Activated T-cell treated with anti-CD3 and anti-CD28 coated beads, Interleukin-2, amount 50 U/mL, for 1 hour (primary cell): ENCODE measurements around the gene ARHGAP31.
"Not testable (repeated sequence)": the region's sequence is repeated elsewhere in the genome, so short reads cannot be mapped to it uniquely, and the experiment has no call there.

ENCODE experiments used
- DNase-seq: peaks from one replicate; pipeline ENCODE4 v3.0.0-alpha.2; 2020

ARHGAP31 gene, protein sequence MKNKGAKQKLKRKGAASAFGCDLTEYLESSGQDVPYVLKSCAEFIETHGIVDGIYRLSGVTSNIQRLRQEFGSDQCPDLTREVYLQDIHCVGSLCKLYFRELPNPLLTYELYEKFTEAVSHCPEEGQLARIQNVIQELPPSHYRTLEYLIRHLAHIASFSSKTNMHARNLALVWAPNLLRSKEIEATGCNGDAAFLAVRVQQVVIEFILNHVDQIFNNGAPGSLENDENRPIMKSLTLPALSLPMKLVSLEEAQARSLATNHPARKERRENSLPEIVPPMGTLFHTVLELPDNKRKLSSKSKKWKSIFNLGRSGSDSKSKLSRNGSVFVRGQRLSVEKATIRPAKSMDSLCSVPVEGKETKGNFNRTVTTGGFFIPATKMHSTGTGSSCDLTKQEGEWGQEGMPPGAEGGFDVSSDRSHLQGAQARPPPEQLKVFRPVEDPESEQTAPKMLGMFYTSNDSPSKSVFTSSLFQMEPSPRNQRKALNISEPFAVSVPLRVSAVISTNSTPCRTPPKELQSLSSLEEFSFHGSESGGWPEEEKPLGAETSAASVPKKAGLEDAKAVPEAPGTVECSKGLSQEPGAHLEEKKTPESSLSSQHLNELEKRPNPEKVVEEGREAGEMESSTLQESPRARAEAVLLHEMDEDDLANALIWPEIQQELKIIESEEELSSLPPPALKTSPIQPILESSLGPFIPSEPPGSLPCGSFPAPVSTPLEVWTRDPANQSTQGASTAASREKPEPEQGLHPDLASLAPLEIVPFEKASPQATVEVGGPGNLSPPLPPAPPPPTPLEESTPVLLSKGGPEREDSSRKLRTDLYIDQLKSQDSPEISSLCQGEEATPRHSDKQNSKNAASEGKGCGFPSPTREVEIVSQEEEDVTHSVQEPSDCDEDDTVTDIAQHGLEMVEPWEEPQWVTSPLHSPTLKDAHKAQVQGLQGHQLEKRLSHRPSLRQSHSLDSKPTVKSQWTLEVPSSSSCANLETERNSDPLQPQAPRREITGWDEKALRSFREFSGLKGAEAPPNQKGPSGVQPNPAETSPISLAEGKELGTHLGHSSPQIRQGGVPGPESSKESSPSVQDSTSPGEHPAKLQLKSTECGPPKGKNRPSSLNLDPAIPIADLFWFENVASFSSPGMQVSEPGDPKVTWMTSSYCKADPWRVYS (N-terminal part only)

DNA sequence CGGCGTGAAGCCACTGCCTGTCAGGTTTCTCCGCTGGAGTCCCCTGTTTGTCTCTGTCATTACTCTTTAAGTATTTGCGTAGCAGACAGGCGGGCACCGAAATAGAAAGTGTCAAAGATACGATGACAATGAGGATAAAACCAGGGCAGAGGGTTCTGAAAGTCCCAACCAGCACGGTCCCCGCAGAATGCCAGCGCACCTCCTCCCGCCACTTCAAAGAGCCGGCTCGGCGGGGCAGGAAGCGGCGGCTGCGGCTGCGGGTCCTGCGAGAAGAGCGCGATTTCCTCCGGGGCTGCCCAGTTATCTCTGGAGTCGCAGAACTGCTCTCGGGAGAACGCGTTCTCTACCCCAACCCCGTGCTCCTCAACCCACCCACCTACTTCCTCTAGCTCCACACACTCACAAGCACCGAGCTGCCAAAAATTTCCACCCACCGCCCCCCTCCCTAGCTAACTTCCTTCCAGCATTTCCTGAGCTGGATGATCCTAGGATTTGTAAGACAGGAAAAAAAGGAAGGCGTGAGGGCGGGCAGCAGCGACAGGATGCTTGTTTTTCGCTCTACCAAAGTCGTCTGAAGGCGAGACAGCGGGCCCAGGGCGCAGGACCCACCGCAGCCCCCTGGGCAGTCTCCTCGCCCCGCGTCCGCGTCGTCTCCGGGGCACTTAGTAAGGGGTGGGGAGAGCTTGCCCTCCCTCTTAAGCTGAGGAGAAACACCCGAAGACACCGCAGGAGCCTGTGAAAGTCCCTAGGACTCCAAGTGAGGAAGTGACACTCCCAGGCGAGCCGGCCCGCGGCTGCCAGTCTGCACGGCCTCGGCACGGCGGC lies at the start of gene ARHGAP31:
Gene ARHGAP31, plus strand, starts transcription at position 513 of the 825 bp plus-strand sequence. CDS start 522 bp downstream, outside the sequence.
- peak; percentile 85 for DNase-seq

DNA sequence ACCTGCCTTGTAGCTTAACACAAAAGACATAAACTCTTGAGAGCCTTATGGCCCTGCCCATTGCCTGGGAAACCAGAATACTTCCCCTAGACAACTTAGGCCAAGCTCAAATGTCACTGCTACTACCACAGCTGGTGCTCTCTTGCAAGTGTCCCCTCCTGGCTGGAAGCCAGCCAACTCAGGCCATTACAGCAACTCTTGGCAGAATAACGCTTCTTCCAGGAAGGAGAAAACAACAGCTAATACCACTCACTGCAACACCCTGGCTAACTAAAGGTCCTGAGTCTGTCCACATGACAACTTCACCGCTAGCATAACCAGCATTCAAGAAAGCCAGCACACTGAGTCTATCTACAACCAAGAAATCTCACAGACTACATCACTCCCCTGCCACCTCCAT lies 48.4 kb upstream of the ARHGAP31 start:
- DNase-seq, result no peak

DNA sequence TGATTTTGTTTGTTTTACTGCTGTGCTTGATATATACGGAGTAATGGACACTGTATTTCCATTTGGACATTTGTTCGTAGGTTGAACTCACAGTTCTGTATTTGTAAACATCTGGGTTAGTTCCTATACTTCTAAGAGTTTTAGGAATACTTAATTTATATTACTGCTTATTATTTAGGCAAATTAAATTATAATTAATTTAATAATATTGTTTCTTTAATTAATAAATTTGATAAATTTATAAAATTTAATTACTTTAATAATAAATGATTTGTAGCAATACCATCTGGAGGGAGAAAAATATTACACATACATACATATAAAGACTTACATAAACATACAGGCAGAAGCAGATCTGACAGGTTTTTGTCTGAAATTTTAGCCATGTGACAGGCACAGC lies 39.0 kb upstream of the ARHGAP31 start:
- no peak for DNase-seq

DNA sequence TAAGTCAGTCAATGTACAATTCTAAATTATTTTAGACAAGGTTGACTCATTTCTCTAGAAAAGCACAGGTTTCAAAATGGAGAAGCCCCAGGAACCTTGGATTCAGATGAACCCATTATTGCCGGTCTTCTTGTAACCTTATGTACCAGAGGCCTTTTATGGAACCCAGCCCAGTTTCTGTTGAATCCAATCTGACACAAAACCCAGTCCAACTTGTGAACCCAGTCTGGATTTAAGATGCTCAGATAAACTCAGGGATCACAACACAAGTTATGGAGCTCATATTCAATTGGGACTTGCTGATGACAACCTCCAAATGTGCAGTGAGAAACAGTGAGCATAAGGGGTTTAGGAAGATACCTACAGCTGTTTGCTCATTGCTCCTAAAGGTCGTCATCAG lies 37.1 kb upstream of the ARHGAP31 start:
- no peak for DNase-seq

DNA sequence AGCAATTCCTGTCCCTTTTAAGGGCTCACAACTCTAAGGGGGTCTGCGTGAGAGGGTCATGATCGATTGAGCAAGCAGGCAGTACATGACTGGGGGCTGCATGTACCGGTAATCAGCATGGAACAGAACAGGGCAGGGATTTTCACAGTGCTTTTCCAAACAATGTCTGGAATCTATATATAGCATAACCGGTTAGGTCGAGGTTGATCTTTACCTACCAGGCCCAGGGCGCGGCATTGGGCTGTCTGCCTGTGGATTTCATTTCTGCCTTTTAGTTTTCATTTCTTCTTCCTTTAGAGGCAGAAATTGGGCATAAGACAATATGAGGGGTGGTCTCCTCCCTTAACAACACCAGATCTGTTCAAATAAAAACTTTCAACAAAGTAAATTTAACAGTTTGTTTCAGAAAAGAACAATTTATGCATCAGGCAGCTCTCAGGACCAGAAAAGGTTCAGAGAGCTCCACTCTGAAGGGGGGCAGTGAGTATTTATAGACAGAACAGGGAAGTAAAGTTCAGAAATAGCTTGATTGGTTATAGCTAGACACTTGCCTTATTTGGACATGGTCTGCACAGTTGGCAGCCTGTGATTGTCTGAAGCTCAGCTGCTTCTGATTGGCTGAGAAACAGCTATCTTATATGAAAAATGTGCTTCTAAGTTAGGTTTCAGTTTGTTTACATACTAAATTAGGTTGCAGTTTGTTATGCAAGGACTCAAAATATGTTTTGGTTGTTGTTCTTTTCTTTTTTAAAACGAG lies 36.4 kb upstream of the ARHGAP31 start:
- no peak for DNase-seq

DNA sequence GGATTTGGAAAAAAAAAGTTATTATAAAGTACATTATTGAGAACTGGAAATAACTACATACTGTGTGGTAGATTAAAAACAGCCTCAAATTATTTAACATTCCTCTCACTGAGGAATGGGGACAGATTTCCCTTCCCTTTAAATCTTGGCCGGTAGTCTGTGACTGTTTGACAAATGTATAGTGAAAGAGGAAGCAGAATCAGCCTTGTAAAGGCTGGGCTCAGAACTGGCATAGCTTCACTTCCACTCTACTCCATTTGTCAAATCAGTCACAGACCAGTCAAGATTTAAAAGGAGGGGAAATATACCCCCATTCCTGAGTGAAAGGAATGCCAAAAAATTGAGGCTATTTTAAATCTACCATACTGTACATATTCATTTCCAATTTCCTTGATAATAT lies 35.3 kb upstream of the ARHGAP31 start:
- no peak for DNase-seq

DNA sequence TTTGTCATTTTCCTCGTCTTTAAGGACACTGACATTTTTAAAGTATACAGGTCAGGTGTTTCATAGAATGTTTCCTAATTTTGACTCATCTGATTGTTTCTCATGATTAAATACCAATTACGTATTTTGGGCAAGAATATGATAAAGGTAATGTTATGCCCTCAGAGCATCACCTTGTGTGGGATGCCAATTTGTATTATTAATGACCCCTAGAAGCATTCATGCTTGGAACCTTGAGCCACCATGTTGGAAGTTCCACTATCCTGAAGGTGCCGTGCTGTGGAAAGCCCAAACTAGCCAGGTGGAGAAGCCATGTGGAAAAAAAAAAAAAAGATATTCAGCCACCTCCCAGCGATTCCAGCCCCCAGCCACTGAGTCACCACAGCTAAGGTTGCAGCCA lies 34.4 kb upstream of the ARHGAP31 start:
- no peak for DNase-seq

DNA sequence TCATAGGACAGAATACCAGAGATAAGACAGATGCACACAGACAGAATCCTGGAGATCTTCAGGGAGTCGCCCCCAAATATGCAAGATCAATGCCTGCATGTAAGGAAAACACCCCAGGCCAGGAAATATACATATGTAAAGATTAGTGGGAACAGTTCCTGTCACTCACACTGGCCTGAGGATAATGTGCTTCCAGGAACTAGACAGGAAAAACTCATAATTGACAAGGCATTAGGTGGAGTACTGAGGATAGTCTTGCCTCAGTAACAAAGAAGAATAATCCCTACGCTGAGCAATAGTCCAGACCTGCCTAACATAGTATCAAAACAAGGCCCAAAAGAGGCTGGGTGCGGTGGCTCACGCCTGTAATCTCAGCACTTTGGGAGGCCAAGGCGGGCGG lies 33.1 kb upstream of the ARHGAP31 start:
- DNase-seq, result no peak

DNA sequence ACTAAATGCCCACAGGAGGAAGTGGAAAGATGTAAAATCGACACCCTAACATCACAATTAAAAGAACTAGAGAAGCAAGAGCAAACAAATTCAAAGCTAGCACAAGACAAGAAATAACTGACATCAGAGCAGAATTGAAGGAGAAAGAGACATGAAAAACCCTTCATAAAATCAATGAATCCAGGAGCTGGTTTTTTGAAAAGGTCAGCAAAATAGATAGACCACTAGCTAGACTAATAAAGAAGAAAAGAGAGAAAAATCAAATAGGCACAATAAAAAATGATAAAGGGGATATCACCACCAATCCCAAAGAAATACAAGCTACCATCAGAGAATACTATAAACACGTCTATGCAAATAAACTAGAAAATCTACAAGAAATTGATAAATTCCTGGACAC lies 24.0 kb upstream of the ARHGAP31 start:
- DNase-seq, result not testable (repeated sequence)

DNA sequence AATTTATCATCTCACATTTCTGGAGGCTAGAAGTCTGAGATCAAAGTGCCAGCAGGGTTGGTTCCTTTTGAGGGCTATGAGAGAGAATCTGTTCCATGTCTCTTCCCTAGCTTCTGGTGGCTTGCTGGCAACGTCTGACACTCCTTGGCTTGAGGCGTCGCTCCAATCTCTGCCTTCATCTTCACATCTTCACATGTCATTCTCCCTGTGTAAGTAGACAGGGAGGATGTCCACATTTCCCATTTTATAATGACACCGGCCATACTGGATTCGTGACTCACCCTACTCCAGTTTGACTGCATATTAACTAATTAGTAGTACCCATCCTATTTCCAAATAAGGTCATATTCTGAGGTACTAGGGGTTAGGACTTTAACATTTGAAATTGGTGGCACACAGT lies 17.5 kb upstream of the ARHGAP31 start:
- no peak for DNase-seq

DNA sequence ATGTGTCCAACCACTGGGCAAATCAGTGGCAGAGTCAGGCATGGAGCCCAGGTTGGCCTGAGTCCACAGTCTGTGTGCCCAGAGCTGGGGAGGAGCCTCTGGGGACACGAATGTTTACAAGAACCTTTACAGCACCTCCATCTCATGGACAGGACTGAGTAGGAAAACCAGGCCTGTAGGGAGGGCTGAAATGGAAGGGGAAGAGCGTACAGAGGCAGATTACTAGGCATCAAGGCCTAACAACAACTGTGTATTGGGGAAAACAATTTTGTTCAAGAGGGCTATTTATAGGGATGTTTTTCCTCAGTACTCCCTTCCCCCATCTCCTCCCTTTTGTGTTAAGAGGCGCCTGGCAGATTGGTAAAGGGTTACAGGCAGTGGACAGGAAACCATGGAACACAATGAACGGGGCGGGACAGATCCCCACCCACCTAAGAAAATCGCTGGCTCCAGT lies 15.1 kb upstream of the ARHGAP31 start:
- no peak for DNase-seq

DNA sequence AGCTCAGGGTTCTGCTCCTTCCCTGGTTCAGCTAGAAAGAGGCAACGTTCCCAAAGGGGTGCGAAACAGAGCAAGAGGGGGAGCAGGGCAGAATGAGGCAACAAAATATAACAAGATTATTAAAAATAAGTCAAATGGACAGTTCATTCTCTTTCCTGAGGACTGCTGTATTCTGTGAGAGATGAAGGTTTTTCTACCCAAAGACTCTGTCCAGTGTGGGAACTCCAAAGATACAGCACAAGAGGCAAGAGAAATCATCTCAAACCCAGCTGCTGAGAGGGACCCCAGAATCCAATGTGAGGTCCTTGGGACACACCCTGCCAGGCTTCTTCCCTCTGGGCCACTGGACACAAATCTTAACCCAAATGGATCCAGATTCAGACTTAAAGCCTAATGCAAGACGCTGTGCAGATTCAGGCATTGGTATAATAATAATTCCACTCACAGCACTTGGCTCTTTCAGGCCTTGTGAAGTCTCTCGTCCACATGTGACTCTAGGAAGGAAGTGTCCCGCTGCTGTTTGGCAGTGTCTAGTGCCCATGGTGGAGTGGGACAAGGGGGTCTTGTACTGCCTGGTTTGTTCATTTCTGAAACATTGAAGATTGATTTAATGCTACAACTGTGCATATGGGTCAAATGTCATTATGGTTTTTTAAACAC lies 14.5 kb upstream of the ARHGAP31 start:
- DNase-seq, result no peak

DNA sequence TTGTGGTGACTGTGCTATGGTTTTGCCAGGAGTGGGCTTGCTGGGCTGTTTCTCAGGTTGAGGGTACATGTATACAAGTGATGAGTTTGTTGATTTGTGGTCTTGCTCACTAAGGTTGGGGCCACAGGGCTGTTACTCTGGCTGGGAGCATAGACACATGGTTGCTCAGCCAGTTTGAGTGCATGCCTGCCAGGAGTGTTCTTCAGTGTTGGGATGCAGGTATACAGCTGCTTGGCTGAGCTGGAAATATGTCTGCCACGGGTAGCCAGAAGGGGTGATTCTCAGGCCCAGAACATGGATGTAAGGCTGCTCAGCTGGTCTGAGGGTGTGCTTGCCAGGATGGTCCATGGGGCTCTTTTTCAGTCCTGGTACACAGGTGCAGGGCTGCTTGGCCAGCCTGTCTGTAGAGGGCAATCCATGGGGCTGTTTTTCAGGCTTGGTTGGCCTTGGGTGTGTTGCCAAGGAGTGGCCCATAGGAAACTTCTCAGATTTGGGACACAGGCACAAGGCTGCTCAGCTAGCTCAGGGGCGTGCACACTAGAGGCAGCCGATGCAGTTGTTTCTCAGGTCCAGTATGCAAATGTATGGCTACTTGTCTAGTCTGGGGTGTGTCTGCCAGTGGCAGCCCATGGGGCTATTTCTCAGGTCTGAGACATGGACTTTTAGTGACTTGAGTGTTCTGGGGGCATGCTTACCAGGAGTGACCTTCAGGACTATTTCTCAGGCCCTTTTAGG lies 5.3 kb upstream of the ARHGAP31 start:
- no peak for DNase-seq

DNA sequence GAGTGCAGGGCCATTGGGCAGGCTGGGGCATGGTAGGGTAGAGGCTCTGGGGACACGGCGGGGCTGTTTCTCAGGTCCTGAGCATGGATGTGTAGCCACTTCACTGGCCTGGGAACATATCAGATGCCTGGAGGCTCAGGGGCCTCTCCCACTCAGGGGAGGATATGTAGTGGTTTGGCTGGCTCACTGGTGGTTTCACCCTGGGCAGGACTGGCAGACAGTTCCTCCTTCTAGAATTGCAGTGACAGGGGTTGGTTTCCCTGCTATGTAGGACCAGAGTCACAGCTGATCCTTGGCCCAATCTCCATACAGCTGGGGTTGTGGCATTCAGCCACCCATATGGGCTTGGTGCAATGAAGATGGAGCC lies 4.8 kb upstream of the ARHGAP31 start:
- no peak for DNase-seq

DNA sequence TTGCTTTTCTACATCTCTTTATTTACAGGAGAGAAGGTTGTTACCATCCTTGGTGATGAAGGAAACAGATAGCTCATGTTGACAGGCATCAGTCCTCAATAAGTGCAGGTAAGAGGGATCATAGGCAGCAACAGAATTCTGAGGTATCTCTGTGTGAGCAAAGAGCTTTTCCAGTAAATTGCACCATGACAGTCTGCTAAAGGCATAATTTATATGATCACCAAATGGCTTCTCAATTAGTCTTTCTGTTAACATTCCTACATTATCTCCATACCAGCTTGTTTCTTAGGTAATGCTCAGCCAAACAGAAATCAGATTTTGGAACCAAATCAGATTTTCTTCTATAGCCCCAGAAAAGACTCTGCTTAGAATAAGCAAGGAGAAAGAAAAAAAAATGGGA lies 3.6 kb upstream of the ARHGAP31 start:
- DNase-seq, result no peak

DNA sequence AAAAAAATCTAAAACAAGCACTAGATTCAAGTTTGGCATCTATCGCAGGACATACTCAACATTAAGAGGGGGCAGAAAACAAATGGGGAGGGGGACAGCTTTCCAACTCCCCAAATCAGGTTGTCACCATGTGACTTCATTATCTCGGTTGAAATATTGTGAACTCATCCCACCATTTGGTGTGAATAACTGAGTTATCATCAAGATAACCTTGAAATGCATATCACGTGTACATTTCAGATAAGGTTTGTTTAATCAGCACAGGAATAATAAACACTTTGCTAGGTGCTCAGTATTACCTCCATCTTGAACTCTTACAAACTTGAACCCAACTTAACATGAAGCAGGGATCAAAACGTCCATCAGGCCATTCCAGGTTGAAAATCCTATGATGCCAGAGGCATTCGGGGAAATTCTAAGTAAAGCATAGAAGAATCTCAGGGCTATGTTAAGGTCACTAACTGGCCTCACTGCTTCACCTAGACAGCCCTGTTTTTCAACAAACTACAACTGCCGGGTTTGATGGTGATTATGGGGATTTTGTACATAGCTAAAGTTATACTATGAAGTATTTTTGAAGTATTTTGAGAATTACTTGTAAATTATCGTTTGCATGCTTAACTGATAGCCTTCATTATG lies 3.0 kb upstream of the ARHGAP31 start:
- no peak for DNase-seq

DNA sequence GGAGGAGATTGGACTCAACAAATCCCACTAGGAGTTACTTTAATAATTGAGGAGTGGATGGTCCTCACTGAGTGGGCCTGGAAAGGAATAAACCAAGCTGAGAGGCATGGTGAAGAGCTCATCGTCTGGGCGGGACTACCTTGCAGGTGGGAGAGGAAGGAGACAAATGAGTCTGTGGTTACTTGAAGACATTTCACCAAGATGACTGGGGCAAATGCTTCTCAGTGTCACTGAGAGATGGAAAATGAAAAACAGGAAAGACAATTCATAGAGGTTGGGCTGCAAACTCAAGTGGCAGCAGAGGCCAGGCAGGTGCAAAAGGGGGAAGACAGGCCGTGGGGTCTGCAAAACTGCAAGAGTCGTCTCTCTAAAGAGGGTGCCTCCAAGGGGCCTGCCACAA lies 1.5 kb upstream of the ARHGAP31 start:
- DNase-seq, result peak; percentile 35

DNA sequence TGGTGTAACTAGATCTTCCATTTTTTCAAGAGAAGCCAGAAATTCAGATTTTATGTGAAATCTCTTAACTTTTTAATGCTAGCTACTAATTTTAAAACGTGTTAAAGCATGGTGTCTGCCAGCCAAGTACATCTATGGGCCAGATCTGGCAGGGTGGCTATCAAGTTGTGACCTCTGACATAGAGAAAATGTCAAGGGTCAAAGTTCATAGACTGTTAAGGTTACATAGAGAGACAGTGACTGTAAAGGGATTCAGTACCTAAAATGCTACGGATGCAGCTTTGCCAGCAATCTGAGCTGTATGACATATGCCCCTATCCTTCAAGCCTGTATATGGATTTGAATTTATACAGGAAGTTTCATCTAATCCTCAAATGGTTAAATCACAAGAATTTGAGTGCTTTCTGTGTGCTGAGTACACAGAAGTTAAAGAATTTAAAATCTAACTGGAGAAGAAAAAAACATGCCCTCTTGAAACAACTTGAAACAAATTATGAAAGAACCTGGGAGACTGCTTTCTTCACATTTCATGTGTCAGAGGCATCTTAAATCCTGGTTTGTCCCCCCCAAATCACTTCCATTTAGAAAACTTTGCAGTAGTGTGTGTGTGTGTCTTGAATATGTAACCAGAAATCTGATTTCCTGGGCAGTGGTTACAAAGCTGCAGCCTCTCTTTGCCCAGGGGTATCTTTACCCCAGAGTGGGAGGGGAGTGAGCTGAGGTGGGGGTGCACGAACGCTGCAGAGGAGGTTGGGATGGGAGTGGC lies 895 bp upstream of the ARHGAP31 start:
- no peak for DNase-seq
